Measurements from ENCODE around the gene POLR2C.

The POLR2C gene

DNA sequence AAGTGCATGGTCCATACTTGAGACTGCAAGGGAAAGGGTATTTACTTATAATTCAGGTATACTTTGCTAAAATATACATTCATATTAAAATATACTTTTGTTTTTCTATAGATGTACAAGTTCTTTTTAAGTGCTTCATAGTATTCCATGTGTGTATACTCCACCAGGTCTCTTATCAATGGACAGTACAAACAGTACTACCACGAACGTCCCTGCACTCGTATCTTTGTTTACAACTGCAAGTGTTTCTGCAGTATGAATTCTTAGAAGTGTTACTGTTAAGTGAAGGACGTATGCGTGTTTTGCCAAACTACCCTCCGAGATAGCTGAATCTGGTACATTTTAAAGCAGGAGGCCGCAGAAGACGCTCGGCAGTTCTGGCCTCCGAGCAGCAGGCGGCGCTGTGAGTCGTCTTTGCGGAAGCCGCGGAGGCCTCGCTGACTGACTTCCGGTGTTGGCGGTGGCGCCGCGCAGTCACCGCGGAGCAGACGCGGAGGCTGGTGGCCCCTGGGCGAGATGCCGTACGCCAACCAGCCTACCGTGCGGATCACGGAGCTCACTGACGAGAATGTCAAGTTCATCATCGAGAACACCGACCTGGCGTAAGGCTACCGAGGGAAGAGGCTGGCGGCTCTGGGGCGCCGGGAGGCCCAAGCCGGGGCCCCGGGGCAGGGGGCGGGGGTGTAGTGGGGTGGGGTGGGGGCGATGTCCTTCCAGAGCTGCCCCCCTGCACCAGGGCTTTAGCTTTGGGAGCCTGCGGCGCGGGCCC, at the start of gene POLR2C:
Gene POLR2C, plus strand, starts transcription at position 471 of the 769 bp plus-strand sequence. Its CDS starts 46 bp downstream, at position 517.
- H3K27ac Mint-ChIP-seq: peak within 1 kb of the TSS; percentile 97
- H3K9me3 Mint-ChIP-seq: no peaks in the 10 kb centered on the region
- peak within 1 kb of the TSS; percentile 100 for H3K4me3 Mint-ChIP-seq
- intact Hi-C loops (cut with micrococcal nuclease): loop anchor here (1.0 kb wide), 1 partner anchor 15 kb away; the partner anchor contains the start of genes CIAPIN1 and COQ9
- H3K27me3 Mint-ChIP-seq: no peaks in the 10 kb centered on the region
- H3K36me3 Mint-ChIP-seq (ENCODE audit: low read depth): peaks cover 92% of the 10 kb centered on the region
- H3K4me1 Mint-ChIP-seq (ENCODE audit: low read depth): peaks cover 25% of the 10 kb centered on the region

DNA sequence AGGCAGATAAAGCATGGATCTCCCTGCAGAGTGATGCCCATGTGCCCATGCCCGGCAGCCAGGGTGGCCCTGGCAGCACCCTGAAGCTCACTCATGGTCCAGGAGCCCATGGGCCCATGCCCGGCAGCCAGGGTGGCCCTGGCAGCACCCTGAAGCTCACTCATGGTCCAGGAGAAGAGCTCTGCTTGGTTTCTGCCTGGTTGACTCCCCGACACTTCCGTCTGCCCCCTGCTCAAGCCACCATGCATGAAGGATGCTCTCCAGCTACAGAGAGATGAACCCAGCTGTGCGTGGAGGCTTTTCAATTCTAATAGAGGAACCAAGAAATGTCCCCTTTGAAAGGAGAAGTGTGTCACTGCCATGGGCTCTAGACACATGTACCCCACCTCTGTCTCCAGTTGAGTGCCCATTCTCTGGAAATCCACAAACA, 49.2 kb upstream of the POLR2C start:
- intact Hi-C loops (cut with micrococcal nuclease): no loop called here

GRCh38 chr16:57413733-57414132, 48.7 kb upstream of the POLR2C start:
- Mint-ChIP-seq H3K4me3 (peak overlapping the region; percentile 66), H3K4me1 (ENCODE audit: low read depth) (peaks cover 84% of the 10 kb centered on the region), H3K36me3 (ENCODE audit: low read depth) (peaks cover 8% of the 10 kb centered on the region), H3K9me3 (no peaks in the 10 kb centered on the region), H3K27me3 (peaks cover 37% of the 10 kb centered on the region), H3K27ac (peak overlapping the region; percentile 75)
- intact Hi-C loops (cut with micrococcal nuclease): no loop called here

More for the DNA sequence above, 49.2 kb upstream of the POLR2C start:
- H3K9me3 Mint-ChIP-seq: no peaks in the 10 kb centered on the region
- no peak overlapping the region for H3K4me3 Mint-ChIP-seq
- H3K27ac Mint-ChIP-seq: peak overlapping the region; percentile 75
- peaks cover 80% of the 10 kb centered on the region for H3K4me1 Mint-ChIP-seq (ENCODE audit: low read depth)
- peaks cover 8% of the 10 kb centered on the region for H3K36me3 Mint-ChIP-seq (ENCODE audit: low read depth)
- peaks cover 35% of the 10 kb centered on the region for H3K27me3 Mint-ChIP-seq

- Mint-ChIP-seq H3K9me3 (no peaks in the 10 kb centered on the region), H3K36me3 (ENCODE audit: low read depth) (peaks cover 8% of the 10 kb centered on the region), H3K27me3 (peaks cover 33% of the 10 kb centered on the region), H3K4me1 (ENCODE audit: low read depth) (peaks cover 65% of the 10 kb centered on the region), H3K4me3 (peak overlapping the region; percentile 68), H3K27ac (peak overlapping the region; percentile 83)
- intact Hi-C loops (cut with micrococcal nuclease): no loop called here
These were observed 46.4 kb upstream of the POLR2C start for GRCh38 chr16:57416084-57416483.

DNA sequence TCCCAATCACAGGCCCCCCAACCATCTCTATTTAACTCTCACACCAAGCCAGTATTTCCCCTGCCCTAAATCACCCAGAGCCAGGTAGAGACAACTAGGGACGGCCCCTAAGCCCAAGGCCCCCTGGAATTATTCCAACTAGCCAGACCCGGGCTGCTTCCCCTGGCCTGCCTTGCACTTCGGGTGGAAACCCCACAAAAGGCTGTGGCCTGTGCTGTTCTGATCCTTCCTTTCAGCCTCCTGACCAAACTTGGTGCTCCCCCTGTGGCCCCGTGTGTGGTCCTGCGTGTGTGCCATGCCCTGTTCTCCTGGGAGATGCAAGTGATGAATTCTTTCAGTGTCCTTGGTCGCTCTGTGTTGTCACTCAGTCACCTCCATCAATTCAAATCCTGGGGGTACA, 43.0 kb upstream of the POLR2C start:
- Mint-ChIP-seq H3K9me3 (no peaks in the 10 kb centered on the region), H3K27ac (no peak overlapping the region)
- intact Hi-C loops (cut with micrococcal nuclease): loop anchor here (2.0 kb wide), 1 partner anchor 99 kb away; no protein-coding TSS in a partner anchor

DNA sequence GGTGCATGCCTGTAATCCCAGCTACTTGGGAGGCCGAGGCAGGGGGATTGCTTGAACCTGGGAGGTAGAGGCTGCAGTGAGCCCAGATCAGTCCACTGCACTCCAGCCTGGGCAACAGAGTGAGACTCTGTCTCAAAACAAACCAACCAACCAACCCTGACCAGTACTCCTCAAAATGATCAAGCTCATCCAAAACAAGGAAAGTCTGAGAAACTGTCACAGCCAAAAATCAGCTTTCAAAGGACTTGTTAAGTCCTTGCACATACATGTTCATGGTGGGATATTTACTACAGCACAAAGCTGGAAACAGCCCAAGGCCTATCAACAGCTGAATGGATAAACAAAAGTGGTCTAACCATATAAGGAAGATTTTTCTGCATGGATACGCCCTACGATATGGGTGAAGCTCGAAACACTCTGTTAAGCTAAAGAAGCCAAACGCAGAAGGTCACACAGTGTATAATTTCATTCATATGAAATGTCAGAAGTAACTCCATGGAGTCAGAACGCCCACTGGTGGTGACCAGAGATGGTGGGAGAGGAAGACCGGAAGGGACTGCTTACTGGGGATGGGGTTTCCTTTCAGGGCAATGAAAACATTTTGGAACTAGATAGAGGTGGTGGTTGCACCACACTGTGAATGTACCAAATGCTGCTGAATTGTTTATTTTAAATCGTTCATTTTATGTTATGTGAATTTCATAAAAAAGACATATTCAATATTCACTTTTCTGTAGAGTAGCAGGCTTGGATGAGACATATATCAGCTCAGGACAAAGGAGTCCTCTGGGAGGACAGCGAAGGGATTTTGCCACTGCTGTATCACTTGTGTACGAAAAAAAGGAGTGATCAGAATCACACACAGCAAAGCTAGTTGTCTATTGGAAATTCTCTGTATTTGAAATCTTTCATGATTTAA, 40.2 kb upstream of the POLR2C start:
- intact Hi-C loops (cut with micrococcal nuclease): no loop called here
- no peaks in the 10 kb centered on the region for H3K9me3 Mint-ChIP-seq
- peaks cover 8% of the 10 kb centered on the region for H3K27me3 Mint-ChIP-seq
- no peak overlapping the region for H3K4me3 Mint-ChIP-seq
- H3K36me3 Mint-ChIP-seq (ENCODE audit: low read depth): peaks cover 11% of the 10 kb centered on the region
- no peak overlapping the region for H3K27ac Mint-ChIP-seq
- peaks cover 16% of the 10 kb centered on the region for H3K4me1 Mint-ChIP-seq (ENCODE audit: low read depth)

More for the DNA sequence above, 43.0 kb upstream of the POLR2C start:
- Mint-ChIP-seq H3K36me3 (ENCODE audit: low read depth) (peaks cover 7% of the 10 kb centered on the region), H3K27me3 (peaks cover 21% of the 10 kb centered on the region), H3K4me3 (no peak overlapping the region), H3K4me1 (ENCODE audit: low read depth) (peaks cover 43% of the 10 kb centered on the region)

DNA sequence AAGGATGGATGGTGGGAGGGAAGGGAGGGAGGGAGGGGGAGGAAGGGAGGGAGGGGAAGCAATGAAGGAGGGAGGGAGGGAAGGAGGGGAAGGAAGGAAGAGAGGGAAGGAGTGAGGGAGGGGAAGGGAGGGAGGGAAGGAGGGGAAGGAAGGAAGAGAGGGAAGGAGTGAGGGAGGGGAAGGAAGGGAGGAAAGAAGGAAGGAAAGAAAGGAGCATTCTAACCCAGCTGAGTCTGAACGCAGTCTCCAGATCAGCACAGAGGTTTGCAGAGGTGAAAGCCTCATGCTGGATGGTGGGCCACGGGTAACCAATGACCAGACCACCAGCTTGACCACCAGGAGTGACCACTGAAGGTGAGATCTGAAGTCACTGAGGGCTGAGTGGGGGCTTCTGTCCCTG, 39.3 kb upstream of the POLR2C start:
- H3K4me1 Mint-ChIP-seq (ENCODE audit: low read depth): peaks cover 10% of the 10 kb centered on the region
- peaks cover 19% of the 10 kb centered on the region for H3K36me3 Mint-ChIP-seq (ENCODE audit: low read depth)
- H3K27me3 Mint-ChIP-seq: peaks cover 4% of the 10 kb centered on the region
- H3K4me3 Mint-ChIP-seq: no peak overlapping the region
- H3K9me3 Mint-ChIP-seq: no peaks in the 10 kb centered on the region
- intact Hi-C loops (cut with micrococcal nuclease): no loop called here
- no peak overlapping the region for H3K27ac Mint-ChIP-seq

- Mint-ChIP-seq H3K4me3 (no peak overlapping the region), H3K27ac (no peak overlapping the region), H3K27me3 (peaks cover 3% of the 10 kb centered on the region), H3K4me1 (ENCODE audit: low read depth) (no peaks in the 10 kb centered on the region), H3K36me3 (ENCODE audit: low read depth) (peaks cover 34% of the 10 kb centered on the region), H3K9me3 (no peaks in the 10 kb centered on the region)
- intact Hi-C loops (cut with micrococcal nuclease): no loop called here
These were observed 37.9 kb upstream of the POLR2C start for GRCh38 chr16:57424583-57424982.

DNA sequence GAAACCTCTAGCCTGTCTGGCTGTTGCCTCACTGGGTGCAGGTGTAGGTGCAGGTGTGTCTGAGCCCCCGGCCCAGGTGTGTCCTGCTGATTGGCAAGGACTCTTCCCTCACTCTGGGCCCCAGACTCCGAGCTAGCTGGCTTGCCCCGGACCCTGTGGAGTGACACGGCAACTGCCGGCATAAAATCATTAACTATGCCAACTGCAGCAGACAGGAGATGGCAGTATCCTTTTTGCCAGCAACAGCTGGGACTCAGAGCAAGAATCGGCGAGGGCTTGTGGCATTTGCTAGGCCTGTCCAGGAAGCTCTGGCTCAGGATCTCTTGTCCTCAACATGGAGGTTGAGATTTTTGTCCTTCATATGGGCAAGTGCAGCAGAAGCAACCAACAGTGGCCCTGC, 36.1 kb upstream of the POLR2C start:
- peaks cover 5% of the 10 kb centered on the region for H3K4me1 Mint-ChIP-seq (ENCODE audit: low read depth)
- H3K9me3 Mint-ChIP-seq: no peaks in the 10 kb centered on the region
- H3K27ac Mint-ChIP-seq: no peak overlapping the region
- intact Hi-C loops (cut with micrococcal nuclease): no loop called here
- H3K36me3 Mint-ChIP-seq (ENCODE audit: low read depth): peaks cover 52% of the 10 kb centered on the region
- H3K27me3 Mint-ChIP-seq: no peaks in the 10 kb centered on the region
- H3K4me3 Mint-ChIP-seq: no peak overlapping the region

DNA sequence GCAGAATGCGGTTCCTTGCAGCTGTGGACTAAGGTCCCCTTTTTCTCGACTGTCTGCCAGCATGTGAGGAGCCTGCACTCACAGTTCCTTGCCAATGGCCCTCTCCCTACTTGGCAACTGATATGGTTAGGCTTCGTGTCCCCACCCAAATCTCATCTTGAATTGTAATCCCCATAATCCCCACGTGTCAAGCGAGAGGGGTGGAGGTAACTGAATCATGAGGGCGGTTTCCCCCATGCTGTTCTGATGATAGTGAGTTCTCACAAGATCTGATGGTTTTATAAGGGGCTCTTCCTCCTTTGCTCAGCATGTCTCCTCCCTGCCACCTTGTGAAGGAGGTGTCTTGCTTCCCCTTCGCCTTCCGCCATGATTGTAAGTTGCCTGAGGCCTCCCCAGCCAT, 35.2 kb upstream of the POLR2C start:
- Mint-ChIP-seq H3K4me1 (ENCODE audit: low read depth) (peaks cover 6% of the 10 kb centered on the region), H3K27me3 (no peaks in the 10 kb centered on the region), H3K36me3 (ENCODE audit: low read depth) (peaks cover 61% of the 10 kb centered on the region), H3K9me3 (no peaks in the 10 kb centered on the region), H3K4me3 (no peak overlapping the region), H3K27ac (no peak overlapping the region)
- intact Hi-C loops (cut with micrococcal nuclease): no loop called here

- Mint-ChIP-seq H3K27ac (no peak overlapping the region), H3K27me3 (no peaks in the 10 kb centered on the region), H3K4me1 (ENCODE audit: low read depth) (peaks cover 6% of the 10 kb centered on the region), H3K9me3 (no peaks in the 10 kb centered on the region), H3K36me3 (ENCODE audit: low read depth) (peaks cover 66% of the 10 kb centered on the region), H3K4me3 (no peak overlapping the region)
- intact Hi-C loops (cut with micrococcal nuclease): no loop called here
These were observed 34.7 kb upstream of the POLR2C start for GRCh38 chr16:57427824-57428223.

- Mint-ChIP-seq H3K27ac (peak overlapping the region; percentile 30), H3K27me3 (no peaks in the 10 kb centered on the region), H3K4me3 (no peak overlapping the region), H3K9me3 (no peaks in the 10 kb centered on the region), H3K36me3 (ENCODE audit: low read depth) (peaks cover 97% of the 10 kb centered on the region), H3K4me1 (ENCODE audit: low read depth) (peaks cover 6% of the 10 kb centered on the region)
- intact Hi-C loops (cut with micrococcal nuclease): no loop called here
These were observed 31.5 kb upstream of the POLR2C start for GRCh38 chr16:57430955-57431354.

DNA sequence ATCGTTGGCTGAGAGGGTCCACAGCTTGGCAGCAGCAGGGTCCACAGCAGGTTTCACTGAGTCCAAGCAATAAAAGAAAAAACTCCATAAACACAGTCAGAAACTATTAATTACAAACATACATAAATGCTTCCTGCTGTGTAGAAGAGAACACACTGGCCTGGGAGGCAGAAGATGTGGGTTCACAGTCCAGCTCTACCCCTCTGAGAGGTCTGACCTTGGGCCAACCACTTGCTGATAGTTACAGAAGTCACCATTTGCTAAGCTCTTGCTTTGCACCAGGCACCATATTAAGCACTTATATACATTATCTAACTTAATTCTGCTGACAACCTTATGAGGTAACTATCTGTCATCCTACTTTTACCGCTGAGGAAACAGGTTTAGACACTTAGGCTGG, 30.0 kb upstream of the POLR2C start:
- Mint-ChIP-seq H3K27me3 (no peaks in the 10 kb centered on the region), H3K27ac (no peak overlapping the region), H3K4me3 (no peak overlapping the region), H3K9me3 (no peaks in the 10 kb centered on the region), H3K36me3 (ENCODE audit: low read depth) (peaks cover 96% of the 10 kb centered on the region), H3K4me1 (ENCODE audit: low read depth) (peaks cover 6% of the 10 kb centered on the region)
- intact Hi-C loops (cut with micrococcal nuclease): no loop called here

- Mint-ChIP-seq H3K4me3 (no peak overlapping the region), H3K27ac (no peak overlapping the region)
These were observed 29.5 kb upstream of the POLR2C start for GRCh38 chr16:57432989-57433388.

More at GRCh38 chr16:57432989-57433388, 29.5 kb upstream of the POLR2C start:
- peaks cover 6% of the 10 kb centered on the region for H3K4me1 Mint-ChIP-seq (ENCODE audit: low read depth)
- intact Hi-C loops (cut with micrococcal nuclease): no loop called here
- H3K36me3 Mint-ChIP-seq (ENCODE audit: low read depth): peaks cover 91% of the 10 kb centered on the region
- no peaks in the 10 kb centered on the region for H3K27me3 Mint-ChIP-seq
- H3K9me3 Mint-ChIP-seq: no peaks in the 10 kb centered on the region

All from dendritic cell treated with granulocyte-macrophage colony-stimulating factor and Interleukin-4, amounts not matched to agents 40 ng/mL and 50 ng/mL, for 4 days (primary cell).